Measurements from ENCODE around the gene MIAT. TPM values are rescaled to one million over a fixed set of nuclear protein-coding genes. Genes with fewer than 3 reads are reported as not detected.

The MIAT gene
- total and polyA plus RNA-seq, 2 of the 4 experiments (the other 2 are of a cell fraction), result 0.54 to 0.65 TPM

DNA sequence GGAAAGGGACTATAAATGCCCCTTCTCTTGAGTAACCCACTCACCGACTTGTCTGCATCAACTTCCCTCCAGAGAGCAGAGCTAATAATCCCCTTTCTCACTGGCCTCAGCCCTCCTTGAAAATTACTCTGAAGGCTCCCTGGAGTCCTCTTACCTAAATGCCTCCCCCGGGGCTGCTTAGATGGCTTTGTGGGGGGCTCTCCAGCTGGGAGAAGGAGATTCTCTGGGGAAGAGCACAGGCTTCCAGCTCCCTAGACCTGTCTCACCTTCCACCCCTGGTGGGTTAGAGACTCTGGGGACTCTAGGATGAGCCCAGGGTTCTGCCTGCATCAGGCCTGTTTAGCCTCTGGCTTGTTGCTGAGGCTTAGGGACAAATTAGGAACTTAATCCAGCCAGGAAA lies 39.8 kb downstream of the MIAT start:
- no peak overlapping the region for H2AK5ac ChIP-seq (ENCODE audit: low read depth, low read length)
- ChIA-PET CTCF (interaction anchor here (0.7 kb wide), 1 partner anchor 13 kb away, joined by 3 read pairs; no protein-coding TSS in a partner anchor), POLR2A (ENCODE audit: unreplicated experiment) (no interaction called here)
- no peak overlapping the region for H3K4me2 ChIP-seq (ENCODE audit: low read depth, low read length)
- BruUV-seq (replicated peaks), result no TSS peak
- WGBS, 2 experiments (ENCODE audit: extremely low coverage in 2 of 2, insufficient read length in 1 of 2), result no CpG with 5 or more reads among the region's 2 CpGs
- H3K27ac ChIP-seq (ENCODE audit: insufficient read depth, low read length), result no peak overlapping the region
- 0 out of 2 replicates have a peak, but pooled peaks cover 3% of the 10 kb centered on the region for H3K9me3 ChIP-seq (ENCODE audit: control insufficient read depth, insufficient read depth, low read length)
- no peak overlapping the region for H2BK15ac ChIP-seq (ENCODE audit: low read depth, low read length)
- dilution Hi-C loops (cut with HindIII; ENCODE audit: low sequenced_read_pairs, unreplicated experiment), result no loop called here
- no peak overlapping the region for H2BK120ac ChIP-seq (ENCODE audit: low read depth, low read length)
- no peak overlapping the region for H3K23ac ChIP-seq (ENCODE audit: low read depth, low read length)
- no peak overlapping the region for H3K56ac ChIP-seq (ENCODE audit: extremely low read depth, insufficient read depth, low read length)
- no peak overlapping the region for H3K4me3 ChIP-seq (ENCODE audit: insufficient read depth, low read depth, low read length)
- TF ChIP-seq RFX5 (IDR thresholded peaks at IDR 0.05; ENCODE audit: low read depth, low read length), result no peak
- no peak overlapping the region for H2AK9ac ChIP-seq (replicated peaks; ENCODE audit: low read depth, low read length, poor library complexity)
- no peak overlapping the region for H2BK20ac ChIP-seq (ENCODE audit: low read depth, low read length)
- no peak overlapping the region for H3K9ac ChIP-seq (ENCODE audit: low read depth, low read length)
- no peak for ATAC-seq (ENCODE audit: low read depth)
- H3K79me1 ChIP-seq (ENCODE audit: low read depth in 1 of 2, low read length in 2 of 2), result peaks cover 0 to 12% of the 10 kb centered on the region in 2 experiments; a peak in 3 of 4 replicates
- no peak overlapping the region for H2BK5ac ChIP-seq (ENCODE audit: low read depth, low read length, poor library complexity, severe bottlenecking)
- no peak overlapping the region for H3K18ac ChIP-seq (ENCODE audit: low read depth, low read length)
- no peak overlapping the region for H4K8ac ChIP-seq (ENCODE audit: low read depth in 2 of 2, low read length in 2 of 2)
- no peak overlapping the region for H3K4ac ChIP-seq (ENCODE audit: low read depth, low read length)
- H3K36me3 ChIP-seq (ENCODE audit: control insufficient read depth, insufficient read depth, low read length), result peaks cover 7% of the 10 kb centered on the region
- no peak overlapping the region for H4K91ac ChIP-seq (ENCODE audit: insufficient read depth, low read depth, low read length)
- no peak overlapping the region for H4K5ac ChIP-seq (ENCODE audit: low read depth, low read length)
- no peaks in the 10 kb centered on the region; the same call in 1 of the 2 replicates for H4K20me1 ChIP-seq (ENCODE audit: insufficient read depth, low read length)
- H3K9me1 ChIP-seq (ENCODE audit: insufficient read depth, low read length), result peaks cover 4% of the 10 kb centered on the region; the same call in 1 of the 2 replicates
- H3K14ac ChIP-seq (replicated peaks; ENCODE audit: low read depth, low read length), result no peak overlapping the region
- no peaks in the 10 kb centered on the region for H3K4me1 ChIP-seq (ENCODE audit: control insufficient read depth, insufficient read depth, low read length)
- intact Hi-C loops (cut with micrococcal nuclease), result no loop called here
- H3K27me3 ChIP-seq (ENCODE audit: control insufficient read depth, insufficient read depth, low read length), result no peaks in the 10 kb centered on the region
- no peak for DNase-seq
- no peak overlapping the region for H2AFZ ChIP-seq (replicated peaks; ENCODE audit: low read length, poor library complexity)
- in situ Hi-C loops (cut with MboI; ENCODE audit: low sequenced_read_pairs), result no loop called here

Measured in IMR-90 (cell line).